ENCODE measurements around the gene RNF220. TPM values are rescaled to one million over a fixed set of nuclear protein-coding genes. Genes with fewer than 3 reads are reported as not detected.

RNF220 gene
- total and polyA plus RNA-seq, 2 of the 13 experiments (the other 11 are each of a cell fraction or from before 2014, with no cell fraction given) = 48.2 to 72.1 TPM

DNA sequence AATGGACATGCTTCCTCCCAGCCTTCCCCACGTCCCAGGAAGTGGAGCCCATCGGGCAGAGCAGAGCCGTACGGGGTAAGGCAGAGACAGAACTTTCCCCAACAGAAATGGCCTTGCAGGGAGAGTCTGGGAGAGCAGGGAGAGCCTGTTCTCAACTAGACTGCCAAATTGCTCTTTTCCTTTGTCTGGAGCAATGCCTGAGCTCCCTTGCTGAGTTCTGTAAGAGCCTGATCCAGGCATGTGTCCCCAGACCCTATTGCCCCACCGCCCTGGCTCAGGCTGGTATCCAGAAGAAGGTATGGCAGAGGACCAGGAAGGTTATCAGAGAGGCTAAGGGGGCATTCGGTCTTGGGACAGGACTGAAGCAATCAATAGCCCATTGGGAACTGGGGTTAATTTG is 189.3 kb downstream of the RNF220 start (continued):
- TF ChIP-seq, protein P1, sequence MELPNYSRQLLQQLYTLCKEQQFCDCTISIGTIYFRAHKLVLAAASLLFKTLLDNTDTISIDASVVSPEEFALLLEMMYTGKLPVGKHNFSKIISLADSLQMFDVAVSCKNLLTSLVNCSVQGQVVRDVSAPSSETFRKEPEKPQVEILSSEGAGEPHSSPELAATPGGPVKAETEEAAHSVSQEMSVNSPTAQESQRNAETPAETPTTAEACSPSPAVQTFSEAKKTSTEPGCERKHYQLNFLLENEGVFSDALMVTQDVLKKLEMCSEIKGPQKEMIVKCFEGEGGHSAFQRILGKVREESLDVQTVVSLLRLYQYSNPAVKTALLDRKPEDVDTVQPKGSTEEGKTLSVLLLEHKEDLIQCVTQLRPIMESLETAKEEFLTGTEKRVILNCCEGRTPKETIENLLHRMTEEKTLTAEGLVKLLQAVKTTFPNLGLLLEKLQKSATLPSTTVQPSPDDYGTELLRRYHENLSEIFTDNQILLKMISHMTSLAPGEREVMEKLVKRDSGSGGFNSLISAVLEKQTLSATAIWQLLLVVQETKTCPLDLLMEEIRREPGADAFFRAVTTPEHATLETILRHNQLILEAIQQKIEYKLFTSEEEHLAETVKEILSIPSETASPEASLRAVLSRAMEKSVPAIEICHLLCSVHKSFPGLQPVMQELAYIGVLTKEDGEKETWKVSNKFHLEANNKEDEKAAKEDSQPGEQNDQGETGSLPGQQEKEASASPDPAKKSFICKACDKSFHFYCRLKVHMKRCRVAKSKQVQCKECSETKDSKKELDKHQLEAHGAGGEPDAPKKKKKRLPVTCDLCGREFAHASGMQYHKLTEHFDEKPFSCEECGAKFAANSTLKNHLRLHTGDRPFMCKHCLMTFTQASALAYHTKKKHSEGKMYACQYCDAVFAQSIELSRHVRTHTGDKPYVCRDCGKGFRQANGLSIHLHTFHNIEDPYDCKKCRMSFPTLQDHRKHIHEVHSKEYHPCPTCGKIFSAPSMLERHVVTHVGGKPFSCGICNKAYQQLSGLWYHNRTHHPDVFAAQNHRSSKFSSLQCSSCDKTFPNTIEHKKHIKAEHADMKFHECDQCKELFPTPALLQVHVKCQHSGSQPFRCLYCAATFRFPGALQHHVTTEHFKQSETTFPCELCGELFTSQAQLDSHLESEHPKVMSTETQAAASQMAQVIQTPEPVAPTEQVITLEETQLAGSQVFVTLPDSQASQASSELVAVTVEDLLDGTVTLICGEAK (IDR thresholded peaks at IDR 0.05) = no peak
- TF ChIP-seq, protein P1 (CRISPR knock-in tag; IDR thresholded peaks at IDR 0.05) = no peak
- TF ChIP-seq ZNF563 (CRISPR knock-in tag; IDR thresholded peaks at IDR 0.05) (no peak), ZNF3 (CRISPR knock-in tag; IDR thresholded peaks at IDR 0.05) (no peak), SMAD3 (CRISPR knock-in tag; IDR thresholded peaks at IDR 0.05) (no peak), MED8 (CRISPR knock-in tag; IDR thresholded peaks at IDR 0.05; ENCODE audit: insufficient replicate concordance) (no peak), NFE2L1 (CRISPR knock-in tag; IDR thresholded peaks at IDR 0.05; ENCODE audit: borderline replicate concordance) (no peak), ELF4 (CRISPR knock-in tag; IDR thresholded peaks at IDR 0.05; ENCODE audit: borderline replicate concordance) (no peak), ZNF34 (CRISPR knock-in tag; IDR thresholded peaks at IDR 0.05; ENCODE audit: borderline replicate concordance) (no peak), ZNF629 (CRISPR knock-in tag; conservative IDR thresholded peaks at IDR 0.05) (no peak), ZNF607 (CRISPR knock-in tag; IDR thresholded peaks at IDR 0.05; ENCODE audit: borderline replicate concordance) (no peak), HOXA3 (CRISPR knock-in tag; IDR thresholded peaks at IDR 0.05) (no peak), ZNF253 (CRISPR knock-in tag; IDR thresholded peaks at IDR 0.05; ENCODE audit: borderline replicate concordance) (no peak)
- TF ChIP-seq, protein P2, sequence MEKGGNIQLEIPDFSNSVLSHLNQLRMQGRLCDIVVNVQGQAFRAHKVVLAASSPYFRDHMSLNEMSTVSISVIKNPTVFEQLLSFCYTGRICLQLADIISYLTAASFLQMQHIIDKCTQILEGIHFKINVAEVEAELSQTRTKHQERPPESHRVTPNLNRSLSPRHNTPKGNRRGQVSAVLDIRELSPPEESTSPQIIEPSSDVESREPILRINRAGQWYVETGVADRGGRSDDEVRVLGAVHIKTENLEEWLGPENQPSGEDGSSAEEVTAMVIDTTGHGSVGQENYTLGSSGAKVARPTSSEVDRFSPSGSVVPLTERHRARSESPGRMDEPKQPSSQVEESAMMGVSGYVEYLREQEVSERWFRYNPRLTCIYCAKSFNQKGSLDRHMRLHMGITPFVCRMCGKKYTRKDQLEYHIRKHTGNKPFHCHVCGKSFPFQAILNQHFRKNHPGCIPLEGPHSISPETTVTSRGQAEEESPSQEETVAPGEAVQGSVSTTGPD (CRISPR knock-in tag; IDR thresholded peaks at IDR 0.05) = no peak
- TF ChIP-seq, protein P3, sequence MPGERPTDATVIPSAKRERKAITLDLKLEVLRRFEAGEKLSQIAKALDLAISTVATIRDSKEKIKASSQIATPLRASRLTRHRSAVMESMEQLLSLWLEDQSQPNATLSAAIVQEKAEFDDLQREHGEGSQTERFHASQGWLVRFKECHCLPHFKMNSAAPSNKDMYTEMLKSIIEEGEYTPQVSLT (CRISPR knock-in tag; IDR thresholded peaks at IDR 0.05; ENCODE audit: borderline replicate concordance, low read depth) = no peak
